Hypothalamus (tissue), 51 donors: ENCODE data around the gene PRLR.
A peak's percentile ranks its signal among the peaks of the same experiment; 100 is the strongest.
"Not testable (repeated sequence)": the region's sequence is repeated elsewhere in the genome, so short reads cannot be mapped to it uniquely, and the experiment has no call there.

Experiments used
- DNase-seq, 51 donors: peaks; one replicate each; lab custom pipeline; 2025; lab: John Stamatoyannopoulos, UW

PRLR gene

GRCh38 chr5:35230038-35230611, at the start of gene PRLR:
TSS of gene PRLR (minus strand) at chr5:35230487. CDS start at chr5:35089620, 140,867 bp downstream.
- peak in 7 of 51 donors; percentile 4 to 54 (median 10) for DNase-seq

- DNase-seq, result no peak
These were observed 44.7 kb upstream of the PRLR start for GRCh38 chr5:35274839-35275509.

GRCh38 chr5:35269006-35269405, 38.7 kb upstream of the PRLR start:
- DNase-seq, result no peak

GRCh38 chr5:35266276-35266675, 36.0 kb upstream of the PRLR start:
- no peak for DNase-seq

GRCh38 chr5:35264509-35264908, 34.2 kb upstream of the PRLR start:
- DNase-seq, result no peak

GRCh38 chr5:35263266-35263877, 33.1 kb upstream of the PRLR start:
- DNase-seq, result no peak

GRCh38 chr5:35253582-35253981, 23.3 kb upstream of the PRLR start:
- DNase-seq, result no peak

- no peak for DNase-seq
These were observed 22.7 kb upstream of the PRLR start for GRCh38 chr5:35252963-35253362.

GRCh38 chr5:35248843-35249780, 18.8 kb upstream of the PRLR start:
- DNase-seq, result no peak

GRCh38 chr5:35247648-35248034, 17.4 kb upstream of the PRLR start:
- peak in 1 of 51 donors; percentile 42 for DNase-seq

- peak in 24 of 51 donors; percentile 1 to 53 (median 27) for DNase-seq
These were observed 16.8 kb upstream of the PRLR start for GRCh38 chr5:35246900-35247647.

GRCh38 chr5:35246411-35246810, 16.1 kb upstream of the PRLR start:
- no peak for DNase-seq

GRCh38 chr5:35245371-35245770, 15.1 kb upstream of the PRLR start:
- not testable (repeated sequence) for DNase-seq

- DNase-seq, result no peak
These were observed 13.9 kb upstream of the PRLR start for GRCh38 chr5:35244171-35244570.

- DNase-seq, result no peak
These were observed 12.5 kb upstream of the PRLR start for GRCh38 chr5:35242702-35243258.

GRCh38 chr5:35240892-35241291, 10.6 kb upstream of the PRLR start:
- DNase-seq, result no peak

GRCh38 chr5:35239911-35240610, 9.8 kb upstream of the PRLR start:
- no peak for DNase-seq

GRCh38 chr5:35239476-35239875, 9.2 kb upstream of the PRLR start:
- DNase-seq, result no peak
